SK-N-SH treated with all-trans-retinoic acid at 6 μM for 48 hours (cell line): ENCODE measurements around the gene PACRGL.
"Not testable (repeated sequence)": the region's sequence is repeated elsewhere in the genome, so short reads cannot be mapped to it uniquely, and the experiment has no call there.

Experiments used
- ATAC-seq: fragments of 200-7000 bp; cut with Tn5 transposase; 3 replicates; pipeline ENCODE4 v1.9.1; 2020; ENCODE audit warnings: mild to moderate bottlenecking, moderate library complexity
- ARNTL ChIP-seq: fragments of 450-650 bp; formaldehyde crosslinking; IDR thresholded peaks from 2 replicates; pipeline ENCODE4 v1.5.0; 2020; ENCODE audit warnings: low read depth, mild to moderate bottlenecking, moderate library complexity, borderline replicate concordance
- BACH2 ChIP-seq: fragments of 250-450 bp; sonication (Bioruptor Pico); IDR thresholded peaks from 2 replicates; pipeline ENCODE4 v1.9.0; 2021; ENCODE audit warnings: mild to moderate bottlenecking, borderline replicate concordance
- CREB5 ChIP-seq: fragments of 250-450 bp; sonication (Bioruptor Pico); IDR thresholded peaks from 2 replicates; pipeline ENCODE4 v1.5.1; 2020; ENCODE audit warnings: low read depth, mild to moderate bottlenecking, moderate library complexity
- CSDC2 ChIP-seq: fragments of 250-450 bp; sonication (Bioruptor Pico); IDR thresholded peaks from 2 replicates; pipeline ENCODE4 v1.5.0; 2020; ENCODE audit warnings: mild to moderate bottlenecking, moderate library complexity
- CSRNP3 ChIP-seq: fragments of 250-450 bp; sonication (Bioruptor Pico); IDR thresholded peaks from 2 replicates; pipeline ENCODE4 v1.5.1; 2021; ENCODE audit warnings: mild to moderate bottlenecking, moderate library complexity
- ESRRG ChIP-seq: fragments of 250-450 bp; sonication (Bioruptor Pico); IDR thresholded peaks from 2 replicates; pipeline ENCODE4 v1.6.1; 2021; ENCODE audit warnings: mild to moderate bottlenecking
- GLIS3 ChIP-seq: fragments of 250-450 bp; sonication (Bioruptor Pico); IDR thresholded peaks from 2 replicates; pipeline ENCODE4 v1.5.0; 2020; ENCODE audit warnings: mild to moderate bottlenecking, moderate library complexity
- ISL1 ChIP-seq: fragments of 250-450 bp; sonication (Bioruptor Pico); IDR thresholded peaks from 2 replicates; pipeline ENCODE4 v2.1.2; 2022; ENCODE audit warnings: mild to moderate bottlenecking, moderate library complexity
- OSR1 ChIP-seq: fragments of 250-450 bp; sonication (Bioruptor Pico); IDR thresholded peaks from 2 replicates; pipeline ENCODE4 v1.8.0; 2022; ENCODE audit warnings: moderate library complexity, mild to moderate bottlenecking, inconsistent platforms
- PATZ1 ChIP-seq: fragments of 250-450 bp; sonication (Bioruptor Pico); IDR thresholded peaks from 2 replicates; pipeline ENCODE4 v1.8.0; 2020; ENCODE audit warnings: mild to moderate bottlenecking, moderate library complexity, borderline replicate concordance
- POU6F1 ChIP-seq: fragments of 250-450 bp; sonication (Bioruptor Pico); IDR thresholded peaks from 2 replicates; pipeline ENCODE4 v1.8.0; 2021; ENCODE audit warnings: low read depth, mild to moderate bottlenecking, moderate library complexity, borderline replicate concordance
- PPARA ChIP-seq: fragments of 250-450 bp; sonication (Bioruptor Pico); IDR thresholded peaks from 2 replicates; pipeline ENCODE4 v1.5.0; 2020; ENCODE audit warnings: mild to moderate bottlenecking, borderline replicate concordance
- RARB ChIP-seq: fragments of 250-450 bp; sonication (Bioruptor Pico); IDR thresholded peaks from 2 replicates; pipeline ENCODE4 v1.8.0; 2021; ENCODE audit warnings: mild to moderate bottlenecking, moderate library complexity
- SNAI2 ChIP-seq: fragments of 250-450 bp; sonication (Bioruptor Pico); IDR thresholded peaks from 2 replicates; pipeline ENCODE4 v1.5.0; 2020; ENCODE audit warnings: mild to moderate bottlenecking, moderate library complexity
- TCF4 ChIP-seq: fragments of 250-450 bp; sonication (Bioruptor Pico); IDR thresholded peaks from 2 replicates; pipeline ENCODE4 v1.8.0; 2021; ENCODE audit warnings: mild to moderate bottlenecking, moderate library complexity, borderline replicate concordance
- TOX ChIP-seq: fragments of 250-450 bp; sonication (Bioruptor Pico); IDR thresholded peaks from 2 replicates; pipeline ENCODE4 v1.8.0; 2021; ENCODE audit warnings: mild to moderate bottlenecking, moderate library complexity, borderline replicate concordance
- TSHZ2 ChIP-seq: fragments of 250-450 bp; sonication (Bioruptor Pico); IDR thresholded peaks from 2 replicates; pipeline ENCODE4 v1.5.0; 2020; ENCODE audit warnings: mild to moderate bottlenecking, moderate library complexity
- ZC3H10 ChIP-seq: fragments of 250-450 bp; sonication (Bioruptor Pico); IDR thresholded peaks from 2 replicates; pipeline ENCODE4 v1.5.1; 2021; ENCODE audit warnings: mild to moderate bottlenecking, moderate library complexity
- ZFP3 ChIP-seq: fragments of 250-450 bp; sonication (Bioruptor Pico); IDR thresholded peaks from 2 replicates; pipeline ENCODE4 v1.5.0; 2020; ENCODE audit warnings: mild to moderate bottlenecking, moderate library complexity
- ZFP30 ChIP-seq: fragments of 450-650 bp; formaldehyde crosslinking; IDR thresholded peaks from 2 replicates; pipeline ENCODE4 v1.5.0; 2022; ENCODE audit warnings: mild to moderate bottlenecking, moderate library complexity
- ZNF70 ChIP-seq: fragments of 450-650 bp; formaldehyde crosslinking; IDR thresholded peaks from 2 replicates; pipeline ENCODE4 v1.5.0; 2020; ENCODE audit warnings: mild to moderate bottlenecking, moderate library complexity
- ZNF8 ChIP-seq: fragments of 450-650 bp; formaldehyde crosslinking; IDR thresholded peaks from 2 replicates; pipeline ENCODE4 v1.5.0; 2020; ENCODE audit warnings: mild to moderate bottlenecking, moderate library complexity

The PACRGL gene

GRCh38 chr4:20735931-20736330 lies 35.7 kb downstream of the PACRGL start (continued):
- no peak for TF ChIP-seq TOX

- not testable (repeated sequence) for ATAC-seq
Observed at GRCh38 chr4:20746000-20746399, 45.7 kb downstream of the PACRGL start.

GRCh38 chr4:20752641-20753040 lies 52.4 kb downstream of the PACRGL start:
- no peak for ATAC-seq
- TF ChIP-seq PATZ1 (no peak), SNAI2 (CRISPR knock-in tag) (no peak), OSR1 (CRISPR knock-in tag) (no peak), ARNTL (no peak), GLIS3 (CRISPR knock-in tag) (no peak), TOX (no peak), CSRNP3 (CRISPR knock-in tag) (no peak), TSHZ2 (CRISPR knock-in tag) (no peak), ZFP30 (CRISPR knock-in tag) (no peak), ESRRG (CRISPR knock-in tag) (no peak), CREB5 (no peak), ZNF8 (CRISPR knock-in tag) (no peak)

- no peak for ATAC-seq
- no peak for TF ChIP-seq RARB (CRISPR knock-in tag)
Observed at GRCh38 chr4:20754036-20754435, 53.8 kb downstream of the PACRGL start.

- no peak for TF ChIP-seq GLIS3 (CRISPR knock-in tag)
- TF ChIP-seq ZFP3 (CRISPR knock-in tag): no peak
- TF ChIP-seq ARNTL: no peak
- no peak for TF ChIP-seq ISL1
- TF ChIP-seq ZC3H10: no peak
- TF ChIP-seq ZNF8 (CRISPR knock-in tag): no peak
- no peak for TF ChIP-seq TCF4
- TF ChIP-seq RARB (CRISPR knock-in tag): no peak
- no peak for TF ChIP-seq TOX
- no peak for TF ChIP-seq POU6F1 (CRISPR knock-in tag)
- TF ChIP-seq CSRNP3 (CRISPR knock-in tag): no peak
- no peak for TF ChIP-seq CSDC2
- no peak for TF ChIP-seq TSHZ2 (CRISPR knock-in tag)
- TF ChIP-seq SNAI2 (CRISPR knock-in tag): no peak
- TF ChIP-seq ZNF70 (CRISPR knock-in tag): no peak
- no peak for TF ChIP-seq PPARA (CRISPR knock-in tag)
- no peak for TF ChIP-seq BACH2
- no peak for ATAC-seq
Observed at GRCh38 chr4:20760053-20760452, 59.8 kb downstream of the PACRGL start.
